Upper lobe of left lung (tissue), 4 donors: ENCODE measurements around the gene HOOK1.

Experiments
- CTCF ChIP-seq, 6 experiments: fragments of 450-650 bp in 4 of 6; fragments of 200-600 bp in 2 of 6; sonication (generic) in 2 of 6; IDR thresholded peaks; one replicate each; pipeline ENCODE4 v1.5.1; 2016 to 2019; ENCODE audit warnings: antibody characterized with exemption in 6 of 6
- EP300 ChIP-seq, 4 donors: sonication (generic); formaldehyde crosslinking; IDR thresholded peaks; one replicate each; pipeline ENCODE4 v1.5.1; 2017; ENCODE audit warnings: antibody characterized with exemption in 4 of 4, control low read depth in 2 of 4
- POLR2AphosphoS5 ChIP-seq, 2 donors: sonication (generic); formaldehyde crosslinking; IDR thresholded peaks; one replicate each; pipeline ENCODE4 v1.5.1; 2017; ENCODE audit warnings: antibody characterized with exemption in 2 of 2

- TF ChIP-seq CTCF (IDR thresholded peaks at IDR 0.05) (no peak), POLR2AphosphoS5 (IDR thresholded peaks at IDR 0.05) (no peak), EP300 (IDR thresholded peaks at IDR 0.05) (no peak)
Measured at GRCh38 chr1:59828160-59828559, 13.4 kb downstream of the HOOK1 start.
